Kidney capillary endothelial cell (primary cell): Measurements from ENCODE around the gene KCNMB4.

Source experiments
- DNase-seq: peaks from one replicate; pipeline ENCODE4 v3.0.0-alpha.2; 2018; ENCODE audit warnings: low spot score

The KCNMB4 gene, protein sequence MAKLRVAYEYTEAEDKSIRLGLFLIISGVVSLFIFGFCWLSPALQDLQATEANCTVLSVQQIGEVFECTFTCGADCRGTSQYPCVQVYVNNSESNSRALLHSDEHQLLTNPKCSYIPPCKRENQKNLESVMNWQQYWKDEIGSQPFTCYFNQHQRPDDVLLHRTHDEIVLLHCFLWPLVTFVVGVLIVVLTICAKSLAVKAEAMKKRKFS

DNA sequence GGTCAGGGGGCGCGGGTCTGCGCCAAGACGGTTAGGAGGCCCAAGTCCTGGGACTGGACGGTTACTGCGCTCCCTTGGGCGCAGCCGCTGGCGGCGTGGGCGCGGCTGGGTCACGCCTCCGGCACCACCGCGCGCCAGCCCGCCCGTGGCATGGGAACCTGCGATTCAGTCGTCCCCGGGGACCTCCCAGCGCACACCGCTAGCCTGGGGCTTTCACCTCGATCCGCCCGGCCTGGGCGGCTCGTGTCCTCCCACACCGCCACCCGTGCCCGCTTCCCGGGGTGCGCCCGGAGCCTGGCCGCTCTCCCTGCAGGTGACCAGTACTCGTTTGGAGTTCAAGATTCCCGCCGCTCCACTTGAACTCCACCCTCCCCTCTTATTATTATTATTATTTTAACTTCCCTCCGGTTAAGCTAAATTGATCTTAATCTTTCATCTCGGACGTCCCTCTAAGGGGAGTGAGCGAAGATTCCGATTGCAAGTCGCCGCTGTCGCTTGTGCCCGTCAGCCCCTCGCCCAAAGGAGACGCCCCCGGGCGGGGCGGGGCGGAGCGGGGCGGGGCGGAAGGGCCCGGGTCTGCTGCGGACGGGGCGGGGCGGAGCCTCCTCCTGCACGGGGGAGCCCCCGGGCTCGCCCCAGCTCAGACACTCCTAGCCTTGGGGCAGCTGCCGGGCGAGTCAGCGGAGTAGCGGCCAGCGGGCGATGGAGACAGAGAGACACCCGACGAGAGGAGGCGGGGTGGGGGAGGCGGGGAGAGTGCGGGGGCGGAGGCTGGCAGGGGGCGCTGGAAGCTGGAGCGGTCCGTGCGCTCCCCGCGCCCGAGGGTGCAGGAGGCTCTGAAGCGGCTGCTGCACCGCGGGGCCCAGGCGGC, at the start of gene KCNMB4:
Gene KCNMB4, plus strand, starts transcription at position 643 of the 871 bp plus-strand sequence. CDS start 445 bp downstream, outside the sequence.
- no peak for DNase-seq

- no peak for DNase-seq
Observed at GRCh38 chr12:70317781-70318180, 48.3 kb upstream of the KCNMB4 start.

GRCh38 chr12:70319605-70320004, 46.5 kb upstream of the KCNMB4 start:
- DNase-seq, result no peak

DNA sequence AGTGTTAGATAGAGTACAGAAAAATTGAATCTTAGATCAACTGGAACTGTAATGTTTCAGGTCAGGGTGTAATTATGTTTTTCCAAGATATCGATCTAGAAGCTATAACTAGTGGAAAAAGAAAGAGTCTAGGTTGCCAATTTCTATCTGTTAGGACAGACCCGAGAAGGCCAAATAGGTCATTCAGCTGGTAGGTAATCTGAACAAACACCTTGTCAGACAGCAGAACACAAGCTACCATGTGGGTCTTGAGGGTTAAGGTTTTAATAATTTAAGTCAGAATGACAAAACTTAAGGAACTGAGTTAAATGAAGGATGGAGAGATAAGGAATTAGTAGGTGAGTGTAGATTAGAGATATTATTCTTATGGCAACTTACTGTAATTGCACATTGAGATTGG, 44.9 kb upstream of the KCNMB4 start:
- DNase-seq, result no peak

GRCh38 chr12:70327541-70327940, 38.5 kb upstream of the KCNMB4 start:
- DNase-seq, result no peak

- DNase-seq, result no peak
Observed at GRCh38 chr12:70329728-70330127, 36.4 kb upstream of the KCNMB4 start.

DNA sequence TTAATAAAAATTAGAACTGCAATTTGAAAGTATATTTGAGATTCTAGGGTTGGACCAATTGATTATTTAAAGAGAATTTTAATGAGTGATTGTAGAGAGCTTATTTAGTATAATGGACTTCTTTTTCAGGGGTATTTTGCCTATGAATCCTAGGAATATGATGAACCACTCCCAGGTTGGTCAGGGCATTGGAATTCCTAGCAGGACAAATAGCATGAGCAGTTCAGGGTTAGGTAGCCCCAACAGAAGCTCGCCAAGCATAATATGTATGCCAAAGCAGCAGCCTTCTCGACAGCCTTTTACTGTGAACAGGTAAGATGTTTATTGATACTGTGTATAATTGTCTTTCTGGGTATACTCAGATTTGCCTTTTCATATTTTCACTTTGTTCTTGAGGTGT, 35.9 kb upstream of the KCNMB4 start:
- DNase-seq, result no peak

DNA sequence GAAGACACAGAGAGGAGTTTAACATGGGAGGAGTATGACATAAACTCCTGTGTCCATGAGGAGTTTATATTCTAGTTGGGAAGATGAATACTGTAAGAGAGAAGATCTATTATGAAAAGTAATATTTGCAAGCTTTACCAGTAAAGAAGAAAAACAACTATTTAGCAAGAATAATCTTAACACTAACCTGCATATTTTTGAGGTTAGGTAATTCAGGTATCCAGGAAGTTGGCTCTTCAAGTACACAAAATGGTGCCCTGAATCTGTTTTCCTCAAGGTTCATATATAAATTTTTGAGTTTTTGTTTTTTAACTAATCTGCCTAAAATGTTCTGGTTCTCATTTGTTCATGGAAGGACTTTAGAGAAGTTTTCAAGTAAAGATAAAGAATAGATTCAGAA, 33.9 kb upstream of the KCNMB4 start:
- no peak for DNase-seq

DNA sequence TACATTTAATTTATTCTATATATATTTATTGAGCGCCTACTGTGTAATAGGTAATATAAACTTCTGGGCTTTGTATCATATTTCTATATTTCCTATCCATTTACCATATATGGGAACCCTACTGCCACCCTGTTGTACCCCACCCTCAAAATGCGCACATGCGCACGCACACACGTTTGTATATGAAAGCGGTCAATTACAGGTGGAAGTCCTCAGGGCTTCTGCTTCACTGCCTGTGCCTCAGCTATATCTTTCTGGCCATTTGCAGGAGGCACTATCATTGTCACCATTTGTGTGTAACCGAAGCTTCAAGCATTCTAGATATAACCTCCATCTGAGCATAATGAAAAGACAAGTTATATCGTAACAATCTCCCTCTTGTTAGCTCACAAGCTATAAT, 31.3 kb upstream of the KCNMB4 start:
- no peak for DNase-seq

- DNase-seq, result no peak
Observed at GRCh38 chr12:70338531-70338930, 27.6 kb upstream of the KCNMB4 start.

DNA sequence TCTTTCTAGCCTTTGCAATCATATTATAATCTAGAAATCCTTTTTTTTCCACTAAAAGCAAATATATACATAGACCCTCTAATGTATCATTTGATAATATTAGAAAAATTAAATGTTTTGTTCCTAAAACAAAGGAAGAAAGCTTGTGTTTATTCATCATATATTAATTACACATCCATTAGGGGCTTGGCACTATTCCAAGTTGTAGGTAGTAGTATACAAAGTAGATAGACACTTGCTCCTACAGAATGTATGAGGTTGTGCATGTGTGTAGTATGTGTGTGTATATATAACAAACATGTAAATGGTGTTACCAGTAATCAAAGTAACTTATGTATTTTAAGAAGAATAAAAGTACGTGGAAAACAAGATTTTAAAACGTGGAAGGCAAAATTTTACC, 15.0 kb upstream of the KCNMB4 start:
- DNase-seq, result no peak

DNA sequence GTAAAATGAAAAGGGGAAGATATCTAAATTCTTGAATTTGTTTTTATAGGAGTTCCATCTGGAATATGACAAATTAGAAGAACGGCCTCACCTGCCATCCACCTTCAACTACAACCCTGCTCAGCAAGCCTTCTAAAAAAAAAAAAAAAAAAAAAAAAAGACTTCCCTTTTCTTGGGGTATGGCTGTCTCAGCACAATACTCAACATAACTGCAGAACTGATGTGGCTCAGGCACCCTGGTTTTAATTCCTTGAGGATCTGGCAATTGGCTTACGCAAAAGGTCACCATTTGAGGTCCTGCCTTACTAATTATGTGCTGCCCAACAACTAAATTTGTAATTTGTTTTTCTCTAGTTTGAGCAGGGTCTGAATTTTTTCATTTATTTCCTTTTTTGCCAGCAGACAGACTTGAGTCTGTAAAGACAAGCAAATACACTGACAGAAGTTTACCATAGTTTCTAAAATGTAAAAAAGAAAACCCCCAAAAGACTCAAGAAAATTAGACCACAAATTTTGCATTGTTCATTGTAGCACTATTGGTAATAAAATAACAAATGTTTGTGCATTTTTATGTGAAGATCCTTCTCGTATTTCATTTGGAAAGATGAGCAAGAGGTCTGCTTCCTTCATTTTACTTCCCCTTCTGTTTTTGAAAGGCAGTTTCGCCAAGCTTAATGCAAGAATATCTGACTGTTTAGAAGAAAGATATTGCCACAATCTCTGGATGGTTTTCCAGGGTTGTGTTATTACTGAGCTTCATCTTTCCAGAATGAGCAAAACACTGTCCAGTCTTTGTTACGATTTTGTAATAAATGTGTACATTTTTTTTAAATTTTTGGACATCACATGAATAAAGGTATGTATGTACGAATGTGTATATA, 12.1 kb upstream of the KCNMB4 start:
- no peak for DNase-seq

GRCh38 chr12:70354787-70355186, 11.3 kb upstream of the KCNMB4 start:
- no peak for DNase-seq

GRCh38 chr12:70355972-70356371, 10.1 kb upstream of the KCNMB4 start:
- no peak for DNase-seq

DNA sequence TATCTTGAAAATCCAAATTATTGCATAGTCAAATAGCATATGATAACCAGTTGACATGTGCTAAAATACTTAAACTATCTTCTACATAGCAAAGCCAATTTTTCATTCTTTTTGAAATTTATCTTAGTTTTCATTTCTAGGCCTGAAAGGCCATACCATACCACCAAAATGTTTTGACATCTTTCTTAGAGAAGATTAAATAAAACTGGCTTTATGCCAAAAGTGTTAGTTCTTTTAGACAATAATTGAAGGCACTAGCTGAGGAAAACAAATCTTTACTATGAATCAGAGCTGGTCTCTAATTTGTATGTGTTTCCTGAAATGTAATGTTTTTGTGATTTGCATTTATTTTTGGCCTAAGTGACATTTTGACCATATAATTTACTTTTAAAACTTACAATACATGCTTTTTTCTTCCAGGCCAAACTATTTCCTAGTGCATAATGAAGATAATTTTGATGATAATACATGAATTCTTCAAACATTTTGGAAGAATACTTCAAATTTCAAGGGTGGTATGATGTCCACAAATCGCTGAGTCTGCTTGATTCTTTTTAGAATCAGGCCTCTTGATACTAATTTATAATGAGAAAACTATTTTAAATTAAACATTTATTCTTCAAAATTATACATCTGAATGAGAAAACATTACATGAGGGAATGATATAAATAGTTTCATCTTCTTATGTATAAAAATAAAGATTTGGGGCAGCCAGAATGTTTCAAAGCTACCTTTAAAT, 6.5 kb upstream of the KCNMB4 start:
- no peak for DNase-seq

- DNase-seq, result no peak
Observed at GRCh38 chr12:70360218-70360617, 5.9 kb upstream of the KCNMB4 start.

GRCh38 chr12:70364695-70365397, 1.2 kb upstream of the KCNMB4 start:
- DNase-seq, result no peak

GRCh38 chr12:70365398-70365647, 767 bp upstream of the KCNMB4 start:
- DNase-seq, result no peak

DNA sequence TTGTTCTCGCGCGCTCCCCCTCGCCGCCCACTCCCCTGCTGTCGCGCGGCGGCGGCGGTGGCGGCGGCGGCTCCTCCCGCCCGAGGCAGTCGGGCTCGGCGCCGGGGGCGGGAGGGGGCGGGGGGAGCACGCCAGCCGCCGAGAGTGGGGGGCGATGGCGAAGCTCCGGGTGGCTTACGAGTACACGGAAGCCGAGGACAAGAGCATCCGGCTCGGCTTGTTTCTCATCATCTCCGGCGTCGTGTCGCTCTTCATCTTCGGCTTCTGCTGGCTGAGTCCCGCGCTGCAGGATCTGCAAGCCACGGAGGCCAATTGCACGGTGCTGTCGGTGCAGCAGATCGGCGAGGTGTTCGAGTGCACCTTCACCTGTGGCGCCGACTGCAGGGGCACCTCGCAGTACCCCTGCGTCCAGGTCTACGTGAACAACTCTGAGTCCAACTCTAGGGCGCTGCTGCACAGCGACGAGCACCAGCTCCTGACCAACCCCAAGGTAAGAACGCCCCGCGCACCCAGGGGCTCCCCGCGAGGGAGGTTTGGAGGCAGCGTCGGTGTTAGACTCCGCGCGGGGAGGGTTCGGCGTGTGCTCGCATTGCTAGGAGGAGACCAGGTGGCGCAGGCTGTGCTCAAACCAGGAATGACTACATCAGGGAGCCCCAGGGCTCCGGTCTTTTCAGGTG, 629 bp downstream of the KCNMB4 start:
- no peak for DNase-seq

- DNase-seq, result no peak
Observed at GRCh38 chr12:70367258-70368141, 1.4 kb downstream of the KCNMB4 start.
